Type B pancreatic cell (in vitro differentiated cells): ENCODE data around the gene TMEM156. TPM values are rescaled to one million over a fixed set of nuclear protein-coding genes. Genes with fewer than 3 reads are reported as not detected.
"Not testable (repeated sequence)": the region's sequence is repeated elsewhere in the genome, so short reads cannot be mapped to it uniquely, and the experiment has no call there.

Experiments
- DNase-seq: peaks from one replicate; pipeline ENCODE4 v3.0.0; 2021; ENCODE audit warnings: mixed read lengths; ENCODE audit not compliant: unreplicated experiment; ENCODE audit errors: extremely low spot score
- H3K27ac Mint-ChIP-seq: 2 replicates; pipeline ENCODE4 v1.8.0; 2021; ENCODE audit warnings: mild to moderate bottlenecking, mixed read lengths
- H3K27me3 Mint-ChIP-seq: 2 replicates; pipeline ENCODE4 v1.8.0; 2021; ENCODE audit warnings: mixed read lengths
- H3K36me3 Mint-ChIP-seq: 2 replicates; pipeline ENCODE4 v1.8.0; 2021; ENCODE audit warnings: mixed read lengths
- H3K4me1 Mint-ChIP-seq: one replicate; pipeline ENCODE4 v1.8.0; 2021; ENCODE audit warnings: mixed read lengths; ENCODE audit not compliant: unreplicated experiment
- H3K4me3 Mint-ChIP-seq: 2 replicates; pipeline ENCODE4 v1.8.0; 2021; ENCODE audit warnings: mild to moderate bottlenecking, mixed read lengths
- H3K9me3 Mint-ChIP-seq: 2 replicates; pipeline ENCODE4 v1.8.0; 2021; ENCODE audit warnings: mixed read lengths
- CTCF ChIP-seq: fragments of 200-600 bp; sonication (generic); conservative IDR thresholded peaks from 2 replicates; pipeline ENCODE4 v1.5.0; 2021; ENCODE audit warnings: antibody characterized with exemption, mild to moderate bottlenecking
- total RNA-seq: library from RNA; stranded (reverse); gene quantifications from 2 replicates; pipeline ENCODE4 v1.2.1, GENCODE V29; 2021; ENCODE audit warnings: low replicate concordance

Gene TMEM156
- total RNA-seq, 1 donor from 2014 or later, result not detected

- Mint-ChIP-seq H3K27ac (no peak overlapping the region), H3K36me3 (no peaks in the 10 kb centered on the region), H3K27me3 (no peaks in the 10 kb centered on the region), H3K4me1 (no peaks in the 10 kb centered on the region), H3K9me3 (no peaks in the 10 kb centered on the region), H3K4me3 (no peak overlapping the region)
- TF ChIP-seq CTCF, result no peak
- no peak for DNase-seq
These were observed 55.9 kb downstream of the TMEM156 start for GRCh38 chr4:38976308-38976707.

- H3K4me1 Mint-ChIP-seq, result peaks cover 10% of the 10 kb centered on the region
- no peaks in the 10 kb centered on the region for H3K36me3 Mint-ChIP-seq
- no peaks in the 10 kb centered on the region for H3K9me3 Mint-ChIP-seq
- H3K27ac Mint-ChIP-seq, result no peak overlapping the region
- peaks cover 3% of the 10 kb centered on the region for H3K27me3 Mint-ChIP-seq
- H3K4me3 Mint-ChIP-seq, result no peak overlapping the region
- no peak for TF ChIP-seq CTCF
- no peak for DNase-seq
These were observed 63.5 kb downstream of the TMEM156 start for GRCh38 chr4:38968668-38969067.

GRCh38 chr4:38967260-38968095, 64.7 kb downstream of the TMEM156 start:
- H3K4me1 Mint-ChIP-seq, result peaks cover 10% of the 10 kb centered on the region
- TF ChIP-seq CTCF, result no peak
- no peaks in the 10 kb centered on the region for H3K36me3 Mint-ChIP-seq

GRCh38 chr4:38965866-38966265, 66.3 kb downstream of the TMEM156 start:
- H3K27me3 Mint-ChIP-seq, result peaks cover 3% of the 10 kb centered on the region
- H3K4me3 Mint-ChIP-seq, result no peak overlapping the region
- H3K36me3 Mint-ChIP-seq, result no peaks in the 10 kb centered on the region
- no peak overlapping the region for H3K27ac Mint-ChIP-seq
- H3K4me1 Mint-ChIP-seq, result peaks cover 10% of the 10 kb centered on the region
- H3K9me3 Mint-ChIP-seq, result peaks cover 13% of the 10 kb centered on the region
- DNase-seq, result no peak
- TF ChIP-seq CTCF, result no peak

More at GRCh38 chr4:38967260-38968095, 64.7 kb downstream of the TMEM156 start:
- H3K27ac Mint-ChIP-seq, result peak overlapping the region; percentile 32
- no peaks in the 10 kb centered on the region for H3K9me3 Mint-ChIP-seq
- DNase-seq, result no peak
- H3K27me3 Mint-ChIP-seq, result peaks cover 3% of the 10 kb centered on the region
- H3K4me3 Mint-ChIP-seq, result no peak overlapping the region

GRCh38 chr4:38964942-38965775, 67.0 kb downstream of the TMEM156 start:
- no peak for TF ChIP-seq CTCF
- Mint-ChIP-seq H3K36me3 (no peaks in the 10 kb centered on the region), H3K4me1 (peaks cover 10% of the 10 kb centered on the region), H3K27me3 (peaks cover 3% of the 10 kb centered on the region), H3K9me3 (peaks cover 13% of the 10 kb centered on the region), H3K27ac (no peak overlapping the region), H3K4me3 (no peak overlapping the region)
- DNase-seq, result no peak

- not testable (repeated sequence) for H3K4me3 Mint-ChIP-seq, H3K27me3 Mint-ChIP-seq, H3K27ac Mint-ChIP-seq, H3K36me3 Mint-ChIP-seq, H3K4me1 Mint-ChIP-seq, DNase-seq
- peaks cover 13% of the 10 kb centered on the region for H3K9me3 Mint-ChIP-seq
These were observed 73.0 kb downstream of the TMEM156 start for GRCh38 chr4:38959248-38959647.
